Smooth muscle cell (in vitro differentiated cells): ENCODE results near the gene DOC2A. TPM values are rescaled to one million over a fixed set of nuclear protein-coding genes. Genes with fewer than 3 reads are reported as not detected.

ENCODE experiments used
- DNase-seq: peaks from one replicate; lab custom pipeline; 2025; ENCODE audit not compliant: unreplicated experiment; lab: John Stamatoyannopoulos, UW
- H2AFZ ChIP-seq: fragments of 200-600 bp; sonication (generic); 2 replicates; pipeline ENCODE4 v1.6.0; 2016; ENCODE audit warnings: antibody characterized with exemption, low read depth, mild to moderate bottlenecking
- H3F3A ChIP-seq: fragments of 200-600 bp; sonication (generic); 2 replicates; pipeline ENCODE4 v1.6.0; 2017; ENCODE audit warnings: antibody characterized with exemption, low read depth
- H3K27ac ChIP-seq: fragments of 200-600 bp; sonication (generic); 2 replicates; pipeline ENCODE4 v1.5.1; 2016; ENCODE audit warnings: low read depth, mild to moderate bottlenecking
- H3K27me3 ChIP-seq: fragments of 200-600 bp; sonication (generic); 2 replicates; pipeline ENCODE4 v1.6.1; 2016; ENCODE audit warnings: low read depth, mild to moderate bottlenecking
- H3K36me3 ChIP-seq: fragments of 200-600 bp; sonication (generic); 2 replicates; pipeline ENCODE4 v1.5.1; 2016; ENCODE audit warnings: low read depth
- H3K4me1 ChIP-seq: fragments of 200-600 bp; sonication (generic); 2 replicates; pipeline ENCODE4 v1.5.1; 2016; ENCODE audit warnings: low read depth
- H3K4me2 ChIP-seq: fragments of 200-600 bp; sonication (generic); 2 replicates; pipeline ENCODE4 v1.6.0; 2016; ENCODE audit warnings: mild to moderate bottlenecking
- H3K4me3 ChIP-seq: fragments of 200-600 bp; sonication (generic); 2 replicates; pipeline ENCODE4 v1.5.1; 2016; ENCODE audit warnings: mild to moderate bottlenecking
- H3K79me2 ChIP-seq: fragments of 200-600 bp; sonication (generic); 2 replicates; pipeline ENCODE4 v1.6.0; 2016; ENCODE audit warnings: low read depth, mild to moderate bottlenecking
- H3K9ac ChIP-seq: fragments of 200-600 bp; sonication (generic); 2 replicates; pipeline ENCODE4 v1.6.0; 2016; ENCODE audit warnings: low read depth
- H3K9me3 ChIP-seq: fragments of 200-600 bp; sonication (generic); replicated peaks from 2 replicates; pipeline ENCODE4 v1.5.1; 2016; ENCODE audit warnings: low read depth
- H4K20me1 ChIP-seq: fragments of 200-600 bp; sonication (generic); 2 replicates; pipeline ENCODE4 v1.6.0; 2016; ENCODE audit warnings: low read depth
- WGBS: methylation state at CpG from one replicate; pipeline ENCODE4 v1.1.7; 2016; ENCODE audit warnings: low lambda C conversion rate; 5-methylcytosine and 5-hydroxymethylcytosine counted together
- polyA plus RNA-seq: library from polyadenylated mRNA; unstranded; fragments of >200 nt; fragmentation: Nextera tagmentation; extraction: Ambion mirVana; gene quantifications from 2 replicates; pipeline ENCODE4 v1.2.1, GENCODE V29; 2016
- total RNA-seq: library from RNA; depleted of rRNA; stranded (reverse); fragments of >200 nt; gene quantifications from 2 replicates; pipeline ENCODE4 v1.2.3, GENCODE V29; 2014
- TF ChIP-seq, protein P1 (sequence below): fragments of 200-600 bp; sonication (generic); IDR thresholded peaks from 2 replicates; pipeline ENCODE4 v1.5.1; 2017; ENCODE audit warnings: borderline replicate concordance, mild to moderate bottlenecking, antibody characterized with exemption; ENCODE audit not compliant: insufficient read depth, poor library complexity, severe bottlenecking

The DOC2A gene
- total and polyA plus RNA-seq, 2 experiments from 2014 or later: 0.09 TPM; not detected in 1

DNA sequence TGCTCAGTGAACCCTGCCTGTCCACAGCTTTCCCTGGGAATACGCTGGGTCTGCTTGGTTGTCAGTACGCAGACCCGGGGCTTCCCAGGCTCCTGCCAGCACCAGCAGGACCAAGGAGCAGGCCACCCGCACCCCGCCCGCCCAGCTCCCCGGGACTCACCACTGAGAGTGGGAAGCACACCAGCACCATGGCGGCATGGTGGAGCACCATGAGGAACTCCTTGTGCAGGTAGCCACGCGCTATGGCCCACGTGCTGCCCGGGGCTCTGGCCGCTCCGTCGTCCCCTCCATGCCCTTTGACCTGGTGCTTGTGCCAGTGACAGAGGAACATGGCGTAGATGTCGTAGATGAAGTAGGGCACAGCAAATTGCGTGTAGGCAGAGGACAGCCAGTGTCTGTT lies 15.6 kb upstream of the DOC2A start:
- H3K4me3 ChIP-seq: no peak overlapping the region
- 93% methylated on average over 18 of the region's 18 CpGs for WGBS
- H2AFZ ChIP-seq: no peak overlapping the region
- no peak overlapping the region for H3K9ac ChIP-seq
- no peaks in the 10 kb centered on the region for H3K4me1 ChIP-seq
- H3K27me3 ChIP-seq: peaks cover 36% of the 10 kb centered on the region
- no peaks in the 10 kb centered on the region for H3K79me2 ChIP-seq
- TF ChIP-seq, protein P1, sequence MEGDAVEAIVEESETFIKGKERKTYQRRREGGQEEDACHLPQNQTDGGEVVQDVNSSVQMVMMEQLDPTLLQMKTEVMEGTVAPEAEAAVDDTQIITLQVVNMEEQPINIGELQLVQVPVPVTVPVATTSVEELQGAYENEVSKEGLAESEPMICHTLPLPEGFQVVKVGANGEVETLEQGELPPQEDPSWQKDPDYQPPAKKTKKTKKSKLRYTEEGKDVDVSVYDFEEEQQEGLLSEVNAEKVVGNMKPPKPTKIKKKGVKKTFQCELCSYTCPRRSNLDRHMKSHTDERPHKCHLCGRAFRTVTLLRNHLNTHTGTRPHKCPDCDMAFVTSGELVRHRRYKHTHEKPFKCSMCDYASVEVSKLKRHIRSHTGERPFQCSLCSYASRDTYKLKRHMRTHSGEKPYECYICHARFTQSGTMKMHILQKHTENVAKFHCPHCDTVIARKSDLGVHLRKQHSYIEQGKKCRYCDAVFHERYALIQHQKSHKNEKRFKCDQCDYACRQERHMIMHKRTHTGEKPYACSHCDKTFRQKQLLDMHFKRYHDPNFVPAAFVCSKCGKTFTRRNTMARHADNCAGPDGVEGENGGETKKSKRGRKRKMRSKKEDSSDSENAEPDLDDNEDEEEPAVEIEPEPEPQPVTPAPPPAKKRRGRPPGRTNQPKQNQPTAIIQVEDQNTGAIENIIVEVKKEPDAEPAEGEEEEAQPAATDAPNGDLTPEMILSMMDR: no peak
- no peaks in the 10 kb centered on the region for H4K20me1 ChIP-seq
- no peaks in the 10 kb centered on the region for H3K9me3 ChIP-seq
- DNase-seq: no peak
- no peaks in the 10 kb centered on the region for H3F3A ChIP-seq
- no peak overlapping the region for H3K4me2 ChIP-seq
- no peaks in the 10 kb centered on the region for H3K36me3 ChIP-seq
- H3K27ac ChIP-seq: no peak overlapping the region

DNA sequence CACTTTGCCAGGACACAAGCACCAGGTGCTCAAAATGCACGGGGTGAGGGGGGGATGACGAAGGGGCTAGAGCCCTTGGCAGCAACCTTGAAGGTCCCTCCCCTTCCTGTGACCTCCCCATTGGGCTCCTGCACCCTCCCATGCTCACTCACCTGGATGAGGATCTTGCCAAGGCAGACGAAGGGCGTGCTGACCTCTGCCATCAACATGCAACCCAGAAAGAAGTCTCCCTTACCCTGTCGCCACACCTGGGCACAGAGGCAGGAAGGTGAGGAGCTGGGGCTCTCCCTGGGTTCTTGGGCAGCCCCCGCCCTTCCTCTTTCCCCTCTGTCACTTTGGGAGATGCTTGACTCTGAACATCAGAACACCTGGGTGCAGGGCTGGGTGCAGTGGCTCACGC lies 14.7 kb upstream of the DOC2A start:
- no peak overlapping the region for H3K4me3 ChIP-seq
- no peak for DNase-seq
- no peaks in the 10 kb centered on the region for H3K36me3 ChIP-seq
- no peaks in the 10 kb centered on the region for H3K9me3 ChIP-seq
- WGBS: 81% methylated on average over 7 of the region's 7 CpGs
- H3K4me1 ChIP-seq: no peaks in the 10 kb centered on the region
- no peak overlapping the region for H3K27ac ChIP-seq
- no peaks in the 10 kb centered on the region for H4K20me1 ChIP-seq
- no peak overlapping the region for H2AFZ ChIP-seq
- no peaks in the 10 kb centered on the region for H3K79me2 ChIP-seq
- H3K4me2 ChIP-seq: no peak overlapping the region
- TF ChIP-seq, protein P1: no peak
- peaks cover 28% of the 10 kb centered on the region for H3K27me3 ChIP-seq
- H3F3A ChIP-seq: no peaks in the 10 kb centered on the region
- H3K9ac ChIP-seq: no peak overlapping the region

GRCh38 chr16:30025156-30025555 lies 14.3 kb upstream of the DOC2A start:
- Histone ChIP-seq H3K27me3 (peaks cover 24% of the 10 kb centered on the region), H3K27ac (no peak overlapping the region), H4K20me1 (no peaks in the 10 kb centered on the region), H3K4me3 (no peak overlapping the region), H3K4me1 (no peaks in the 10 kb centered on the region), H2AFZ (no peak overlapping the region), H3K36me3 (no peaks in the 10 kb centered on the region), H3K9ac (no peak overlapping the region), H3K4me2 (no peak overlapping the region), H3K9me3 (no peaks in the 10 kb centered on the region), H3F3A (no peaks in the 10 kb centered on the region), H3K79me2 (no peaks in the 10 kb centered on the region)
- TF ChIP-seq, protein P1: no peak
- no peak for DNase-seq
- 94% methylated on average over 5 of the region's 20 CpGs for WGBS

DNA sequence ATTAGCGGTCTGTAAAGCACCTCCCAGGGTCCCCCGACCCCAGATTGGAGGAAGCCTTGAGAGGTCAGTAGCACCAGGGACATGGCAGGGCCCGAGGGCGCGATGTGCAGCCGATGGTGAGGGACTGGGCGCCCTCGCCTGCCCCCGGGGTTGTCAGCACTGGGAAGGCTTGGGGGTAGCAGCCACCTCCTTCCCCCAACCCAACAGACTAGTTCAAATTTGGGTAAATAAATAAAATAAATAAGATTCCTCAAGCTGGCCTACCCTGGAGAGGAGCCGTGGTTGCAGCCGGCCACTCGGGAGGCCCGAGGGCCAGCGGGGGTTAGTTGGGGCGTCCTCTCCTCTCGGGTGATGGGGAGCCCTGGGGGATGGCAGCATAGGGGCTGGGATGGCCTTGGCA lies 13.6 kb upstream of the DOC2A start:
- no peak overlapping the region for H3K27ac ChIP-seq
- no peaks in the 10 kb centered on the region for H3K9me3 ChIP-seq
- no peaks in the 10 kb centered on the region for H4K20me1 ChIP-seq
- no peak for DNase-seq
- no peaks in the 10 kb centered on the region for H3K4me1 ChIP-seq
- TF ChIP-seq, protein P1: no peak
- no peaks in the 10 kb centered on the region for H3K79me2 ChIP-seq
- no peak overlapping the region for H2AFZ ChIP-seq
- H3K4me2 ChIP-seq: no peak overlapping the region
- H3K27me3 ChIP-seq: peaks cover 17% of the 10 kb centered on the region
- H3K4me3 ChIP-seq: no peak overlapping the region
- H3F3A ChIP-seq: no peaks in the 10 kb centered on the region
- no peaks in the 10 kb centered on the region for H3K36me3 ChIP-seq
- 90% methylated on average over 16 of the region's 16 CpGs for WGBS
- H3K9ac ChIP-seq: no peak overlapping the region
